Limb (tissue), 2 donors: ENCODE results near the gene APP.

ENCODE experiments used
- DNase-seq, 2 donors: peaks; one replicate each; pipeline ENCODE4 v3.0.0-alpha.2; 2016; ENCODE audit errors: extremely low spot score in 2 of 2

The APP gene

DNA sequence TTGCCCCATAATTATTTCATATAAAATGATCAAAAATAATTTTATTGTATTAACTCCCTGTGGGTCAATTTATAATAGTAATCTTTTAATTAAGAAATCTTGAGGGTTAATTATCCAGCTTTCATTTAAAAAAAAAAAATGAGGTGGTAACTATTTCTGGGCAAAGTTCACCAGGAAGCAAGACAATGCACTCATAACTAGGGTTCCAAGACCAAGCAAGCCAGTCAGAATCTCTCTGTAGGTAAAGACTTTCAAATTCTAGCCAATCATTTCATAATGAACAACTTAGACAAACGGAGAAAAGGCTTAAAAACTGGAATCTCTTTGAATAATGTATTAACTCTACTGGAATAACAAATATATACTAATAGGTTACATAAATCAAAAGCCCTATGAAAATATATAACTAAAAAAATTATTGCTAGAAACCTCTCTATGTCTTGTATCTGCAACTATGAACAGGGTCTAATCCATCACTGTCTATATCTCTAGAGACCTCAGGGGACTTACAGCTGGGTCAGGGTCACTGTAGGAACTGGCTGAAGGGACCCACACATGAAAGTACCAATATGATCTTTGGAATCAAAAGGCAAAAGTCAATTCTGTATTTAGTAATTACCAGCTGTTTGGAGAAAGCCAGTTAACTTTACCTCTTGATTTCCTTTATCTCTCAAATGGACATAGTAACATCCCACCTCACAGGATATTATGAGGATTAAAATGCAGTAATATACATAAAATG, 43.3 kb downstream of the APP start:
- no peak for DNase-seq

GRCh38 chr21:26126168-26126553, 44.4 kb downstream of the APP start:
- DNase-seq: no peak

DNA sequence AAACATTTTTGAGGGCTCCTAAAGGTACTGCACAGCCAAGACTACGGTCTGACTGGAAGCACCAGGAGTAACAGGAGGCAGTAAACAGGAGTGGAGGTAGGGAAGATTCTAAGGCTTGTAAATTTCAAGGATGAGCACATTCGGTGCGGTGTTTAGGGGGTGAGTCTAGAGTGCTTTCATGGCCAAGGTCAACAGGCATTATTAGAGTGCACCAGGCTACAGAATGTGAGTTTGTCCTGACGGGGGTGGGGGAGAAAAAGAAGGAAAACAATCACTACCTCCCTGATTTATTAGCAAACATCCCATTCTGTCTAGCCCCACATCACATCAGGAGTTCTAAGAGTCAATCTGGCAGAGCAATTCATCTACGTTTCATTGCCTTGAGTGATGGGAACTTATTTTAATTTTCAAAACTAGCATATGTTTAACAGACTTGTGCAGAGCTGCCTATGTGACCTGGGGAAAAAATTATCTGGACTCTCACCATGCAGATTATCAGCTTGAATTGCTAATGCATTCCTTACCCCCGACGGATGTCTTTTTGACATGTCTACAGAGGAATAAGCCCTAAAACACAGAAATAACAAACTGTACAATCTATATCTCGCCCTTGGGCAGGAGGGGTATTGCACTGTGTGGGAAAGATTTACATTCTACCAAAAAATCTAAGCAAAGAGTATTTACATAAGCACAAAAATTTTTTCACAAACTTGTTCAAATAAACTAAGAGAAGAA, 45.0 kb downstream of the APP start:
- no peak for DNase-seq

DNA sequence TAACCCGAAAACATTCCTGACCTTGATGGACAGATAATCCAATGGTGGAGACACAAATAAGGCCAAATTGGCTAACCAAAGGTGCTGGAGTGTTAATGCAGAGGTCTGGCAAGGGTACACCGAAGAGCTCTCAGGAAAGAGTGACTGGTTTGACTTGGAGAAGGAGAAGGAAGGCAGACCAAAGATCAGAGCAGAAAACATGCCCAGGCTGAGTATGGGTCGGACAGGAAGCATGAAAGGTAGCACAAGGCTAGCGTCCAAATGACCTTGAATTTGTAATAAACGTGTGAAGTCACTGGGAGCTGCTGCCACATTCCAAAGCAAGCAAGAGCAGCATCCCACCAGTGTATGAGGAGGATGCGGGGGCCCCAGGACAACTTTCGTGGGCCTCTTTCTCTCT, 45.7 kb downstream of the APP start:
- no peak for DNase-seq

GRCh38 chr21:26124421-26124833, 46.1 kb downstream of the APP start:
- no peak for DNase-seq

- DNase-seq: no peak
These were observed 47.6 kb downstream of the APP start for GRCh38 chr21:26123012-26123411.

- no peak for DNase-seq
These were observed 49.7 kb downstream of the APP start for GRCh38 chr21:26120828-26121227.

DNA sequence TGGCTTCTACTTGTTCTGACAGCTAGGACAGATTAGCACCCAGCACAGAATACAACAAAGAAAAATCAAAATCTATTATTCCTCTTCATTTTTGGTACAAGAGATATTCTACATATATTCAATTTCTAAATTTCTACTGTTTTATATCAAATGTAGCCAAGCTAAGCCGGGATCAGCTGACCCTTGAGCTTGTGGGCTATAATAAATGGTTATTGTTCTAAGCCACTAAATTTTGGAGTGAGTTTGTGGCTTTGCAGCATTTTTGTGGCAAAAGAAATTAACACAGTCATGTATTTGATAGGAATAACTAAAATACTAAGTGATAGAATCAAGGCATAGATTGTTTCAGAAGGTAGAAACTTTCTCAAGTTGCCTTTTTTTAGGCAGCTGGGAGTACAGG, 50.7 kb downstream of the APP start:
- DNase-seq: no peak

DNA sequence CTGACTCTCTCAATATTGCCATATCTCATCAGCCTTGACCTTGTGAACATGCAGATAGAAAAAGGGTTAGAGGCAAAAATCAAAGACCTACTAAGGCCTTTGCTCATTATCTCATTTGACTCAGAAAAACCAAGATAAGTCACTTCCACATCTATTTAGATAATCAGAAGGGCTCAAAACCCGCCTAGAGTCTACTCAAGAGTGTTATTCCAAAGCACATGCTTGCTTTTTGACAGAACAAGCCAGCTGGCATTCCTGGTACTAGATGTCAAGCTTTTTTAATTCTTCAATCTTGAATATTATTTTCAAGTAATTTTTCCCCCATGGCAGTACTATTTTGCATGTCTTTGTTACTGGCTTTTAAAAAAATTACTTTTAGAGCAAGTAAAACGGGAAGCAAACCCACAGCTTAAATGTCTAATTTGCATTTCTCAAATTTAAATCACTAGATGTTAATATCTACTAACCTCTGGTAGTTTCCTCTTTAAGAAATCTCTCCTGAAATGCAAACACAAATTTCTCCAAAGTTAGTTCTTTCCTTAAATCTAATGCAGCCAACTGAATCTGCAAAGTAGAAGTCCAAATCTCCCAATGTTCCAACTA, 51.5 kb downstream of the APP start:
- DNase-seq: no peak

GRCh38 chr21:26117972-26118367, 52.6 kb downstream of the APP start:
- DNase-seq: no peak

GRCh38 chr21:26117324-26117971, 53.1 kb downstream of the APP start:
- no peak for DNase-seq

GRCh38 chr21:26116456-26117011, 54.0 kb downstream of the APP start:
- peak; percentile 40 to 48 for DNase-seq

DNA sequence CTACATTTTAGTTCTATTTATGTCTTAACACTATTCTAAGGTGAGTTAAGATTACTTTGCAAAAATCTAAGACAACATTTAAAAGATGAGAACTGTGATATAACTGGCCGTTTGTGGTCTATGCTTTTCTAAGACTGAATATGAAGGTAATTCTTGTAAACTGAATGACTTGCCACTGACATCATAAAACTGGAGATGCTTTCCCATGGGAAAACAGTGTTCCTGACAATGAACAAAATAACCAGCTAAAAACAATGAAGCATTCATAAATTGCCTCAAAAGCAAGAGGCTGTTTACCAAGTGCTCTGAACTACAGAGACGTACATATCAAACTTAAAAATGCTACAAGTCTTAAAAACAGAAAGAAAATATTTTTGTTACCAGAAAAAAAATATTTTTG, 54.7 kb downstream of the APP start:
- DNase-seq: peak in 1 of 2 donors; percentile 32

GRCh38 chr21:26115305-26115704, 55.3 kb downstream of the APP start:
- peak in 1 of 2 donors; percentile 43 for DNase-seq

DNA sequence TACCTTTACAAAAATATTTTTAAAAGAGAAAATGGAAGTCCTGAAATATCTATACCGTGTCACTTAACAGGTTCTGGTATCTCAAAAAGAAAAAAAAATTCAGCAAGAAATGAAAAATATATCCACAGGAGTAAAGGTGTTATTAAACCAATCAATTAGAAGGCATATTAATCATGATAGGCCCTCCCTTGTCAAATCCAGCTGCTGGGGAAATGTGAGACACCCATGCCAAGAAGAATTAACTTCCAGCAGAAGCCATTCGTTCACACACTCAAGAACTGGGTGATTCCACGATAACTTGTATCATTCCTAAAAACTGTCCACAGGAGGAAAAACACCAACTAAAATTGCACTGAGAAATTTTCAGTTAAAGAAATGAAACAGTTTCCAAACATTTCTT, 57.6 kb downstream of the APP start:
- DNase-seq: no peak

DNA sequence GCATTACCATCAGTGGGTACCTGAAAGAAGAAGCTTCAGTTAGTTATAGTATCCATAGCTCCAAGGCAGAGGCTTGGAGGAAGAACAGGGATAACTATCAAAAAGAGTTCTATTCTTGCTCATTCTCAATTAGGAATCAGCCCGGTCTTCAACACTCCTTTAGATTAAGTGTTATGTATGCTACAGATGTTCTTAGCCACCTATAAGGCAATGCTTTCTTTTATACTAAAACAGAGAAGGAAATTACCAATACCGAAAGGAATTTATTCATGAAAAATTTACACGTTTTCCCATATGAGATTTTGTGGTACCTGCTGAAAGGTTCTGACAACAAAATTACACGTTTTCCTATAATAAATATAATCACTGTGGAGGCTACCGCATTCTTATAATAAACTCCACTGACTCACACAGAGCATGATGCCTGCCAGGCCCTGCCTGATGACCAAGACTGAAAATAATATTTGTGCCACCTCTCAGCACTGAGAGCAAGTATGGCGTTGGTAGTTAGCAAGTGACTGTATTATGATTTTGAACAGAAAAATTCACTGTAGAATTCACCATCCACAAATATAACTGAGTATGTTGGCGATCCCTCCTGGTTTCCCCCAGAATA, 58.3 kb downstream of the APP start:
- no peak for DNase-seq

- no peak for DNase-seq
These were observed 59.9 kb downstream of the APP start for GRCh38 chr21:26110715-26111114.

DNA sequence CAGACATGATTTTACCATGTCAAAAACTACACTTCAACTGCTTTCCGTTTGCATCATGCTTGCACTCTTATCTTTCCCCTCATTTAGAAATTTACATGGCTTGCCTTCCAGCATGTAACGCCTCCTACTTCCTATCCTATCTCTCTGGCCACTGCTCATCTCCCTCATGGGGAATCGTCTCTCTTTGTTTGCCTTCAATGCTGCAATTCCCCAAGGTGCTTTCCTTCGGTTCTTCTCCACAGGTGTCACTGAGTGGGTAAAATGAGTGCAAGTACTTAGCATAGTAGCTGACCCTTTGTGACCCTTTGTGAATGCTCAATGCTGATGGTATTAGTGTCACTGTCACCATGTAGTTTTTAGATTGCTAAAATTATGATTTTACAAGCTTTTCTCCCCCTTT, 63.1 kb downstream of the APP start:
- no peak for DNase-seq

- no peak for DNase-seq
These were observed 64.0 kb downstream of the APP start for GRCh38 chr21:26106562-26106961.

DNA sequence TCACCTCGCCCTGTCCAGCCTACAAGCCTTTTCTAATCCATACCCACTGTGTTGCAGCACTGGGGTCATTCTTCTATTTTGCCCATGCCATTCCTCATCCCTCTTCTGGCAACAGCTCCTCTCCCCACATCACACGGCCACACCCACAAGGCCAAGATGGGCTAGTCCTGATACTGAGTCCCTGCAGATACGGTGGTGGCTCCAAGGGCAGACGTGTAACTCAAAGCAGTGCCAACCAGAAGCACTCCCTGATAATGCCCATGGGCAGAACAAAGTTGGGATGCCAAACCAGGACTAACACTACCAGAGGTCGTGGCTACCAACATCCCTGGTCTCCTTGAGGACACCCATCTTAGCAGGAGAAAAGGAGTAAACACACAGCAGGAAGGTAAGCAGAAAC, 64.8 kb downstream of the APP start:
- DNase-seq: no peak

DNA sequence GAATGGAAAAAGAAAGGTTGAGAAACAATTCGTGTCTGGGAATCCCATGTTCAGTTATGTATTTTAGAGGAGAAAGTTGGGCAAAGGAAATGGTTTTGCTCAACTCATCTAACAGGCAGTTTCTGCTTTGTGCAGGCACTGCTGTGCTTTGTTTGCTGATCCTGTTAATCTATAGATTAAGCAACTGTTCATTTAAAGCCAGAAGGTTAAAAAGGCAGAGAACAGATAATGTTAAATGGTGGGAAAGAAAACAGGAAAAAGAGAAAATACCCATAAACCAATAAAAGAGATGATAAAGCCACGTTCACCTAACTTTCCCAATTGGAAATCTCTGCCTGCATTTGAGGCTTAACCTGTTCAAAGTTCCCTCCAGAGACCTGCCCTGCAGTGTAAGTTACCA, 70.0 kb downstream of the APP start:
- no peak for DNase-seq
